Cerebellar nuclear complex (tissue), 1 donor: ENCODE measurements around the gene S100Z.
"Not testable (repeated sequence)": the region's sequence is repeated elsewhere in the genome, so short reads cannot be mapped to it uniquely, and the experiment has no call there.

Source experiments
- DNase-seq, 2 experiments: peaks; one replicate each; lab custom pipeline; 2025; lab: John Stamatoyannopoulos, UW

The S100Z gene

GRCh38 chr5:76826416-76826815 is 23.4 kb upstream of the S100Z start:
- DNase-seq = not testable (repeated sequence)

- no peak for DNase-seq
Measured at GRCh38 chr5:76831110-76831452, 18.7 kb upstream of the S100Z start.

- no peak for DNase-seq
Measured at GRCh38 chr5:76836181-76836580, 13.6 kb upstream of the S100Z start.

GRCh38 chr5:76836585-76836984 is 13.2 kb upstream of the S100Z start:
- no peak for DNase-seq

GRCh38 chr5:76838481-76839261 is 11.1 kb upstream of the S100Z start:
- DNase-seq = no peak

- no peak for DNase-seq
Measured at GRCh38 chr5:76841361-76841760, 8.5 kb upstream of the S100Z start.

- no peak for DNase-seq
Measured at GRCh38 chr5:76845890-76846289, 3.9 kb upstream of the S100Z start.

- no peak for DNase-seq
Measured at GRCh38 chr5:76850543-76851145, 830 bp downstream of the S100Z start.

- DNase-seq = no peak
Measured at GRCh38 chr5:76851728-76852369, 2.0 kb downstream of the S100Z start.

- no peak for DNase-seq
Measured at GRCh38 chr5:76852772-76853171, 3.0 kb downstream of the S100Z start.

- DNase-seq = not testable (repeated sequence)
Measured at GRCh38 chr5:76853741-76854140, 3.9 kb downstream of the S100Z start.

GRCh38 chr5:76854644-76855043 is 4.8 kb downstream of the S100Z start:
- no peak for DNase-seq

- DNase-seq = not testable (repeated sequence)
Measured at GRCh38 chr5:76855501-76855900, 5.7 kb downstream of the S100Z start.

- DNase-seq = no peak
Measured at GRCh38 chr5:76855961-76856360, 6.1 kb downstream of the S100Z start.

- DNase-seq = not testable (repeated sequence)
Measured at GRCh38 chr5:76856800-76857199, 7.0 kb downstream of the S100Z start.

GRCh38 chr5:76859591-76860247 is 9.9 kb downstream of the S100Z start:
- no peak for DNase-seq

- no peak for DNase-seq
Measured at GRCh38 chr5:76861612-76862011, 11.8 kb downstream of the S100Z start.

GRCh38 chr5:76863001-76863400 is 13.2 kb downstream of the S100Z start:
- DNase-seq = no peak

GRCh38 chr5:76866503-76866902 is 16.7 kb downstream of the S100Z start:
- no peak for DNase-seq

- DNase-seq = no peak
Measured at GRCh38 chr5:76867038-76867437, 17.2 kb downstream of the S100Z start.

GRCh38 chr5:76867827-76868693 is 18.2 kb downstream of the S100Z start:
- no peak for DNase-seq

- DNase-seq = no peak
Measured at GRCh38 chr5:76870046-76870445, 20.2 kb downstream of the S100Z start.
